ENCODE data around the gene ARHGEF1. TPM values are rescaled to one million over a fixed set of nuclear protein-coding genes. Genes with fewer than 3 reads are reported as not detected.

The ARHGEF1 gene
- polyA plus RNA-seq, 4 donors = 49.7 to 120 (median 86.7) TPM

GRCh38 chr19:41930322-41930722 is 47.3 kb downstream of the ARHGEF1 start:
- DNase-seq (no peak), FAIRE-seq (no peak)
- Histone ChIP-seq H3K4me1 (ENCODE audit: control insufficient read depth in 3 of 3, insufficient read depth in 2 of 3, low read depth in 1 of 3, low read length in 2 of 3) (peaks cover 0 to 7% (median 0%) of the 10 kb centered on the region in 3 donors), H3K36me3 (ENCODE audit: control insufficient read depth in 3 of 3, insufficient read depth in 2 of 3, low read depth in 1 of 3, low read length in 3 of 3) (no peaks in the 10 kb centered on the region), H3K9me3 (ENCODE audit: control insufficient read depth in 2 of 2, insufficient read depth in 1 of 2, low read depth in 1 of 2, low read length in 1 of 2) (no peaks in the 10 kb centered on the region), H3K27ac (ENCODE audit: low read depth in 1 of 3, low read length in 2 of 3) (no peak overlapping the region), H3K4me3 (ENCODE audit: low read depth in 1 of 3, low read length in 3 of 3) (no peak overlapping the region), H3K27me3 (ENCODE audit: control insufficient read depth in 3 of 3, insufficient read depth in 3 of 3, low read length in 3 of 3) (peaks cover 0 to 94% (median 29%) of the 10 kb centered on the region in 3 donors)
- WGBS, 3 donors = 13 to 24% (median 18%) methylated on average over 7 of the region's 7 CpGs

GRCh38 chr19:41930926-41931592 is 48.1 kb downstream of the ARHGEF1 start:
- no peak for DNase-seq
- peaks cover 0 to 94% (median 24%) of the 10 kb centered on the region in 3 donors for H3K27me3 ChIP-seq (ENCODE audit: control insufficient read depth in 3 of 3, insufficient read depth in 3 of 3, low read length in 3 of 3)
- H3K36me3 ChIP-seq (ENCODE audit: control insufficient read depth in 3 of 3, insufficient read depth in 2 of 3, low read depth in 1 of 3, low read length in 3 of 3) = no peaks in the 10 kb centered on the region
- H3K4me1 ChIP-seq (ENCODE audit: control insufficient read depth in 3 of 3, insufficient read depth in 2 of 3, low read depth in 1 of 3, low read length in 2 of 3) = peaks cover 0 to 7% (median 0%) of the 10 kb centered on the region in 3 donors
- H3K9me3 ChIP-seq (ENCODE audit: control insufficient read depth in 2 of 2, insufficient read depth in 1 of 2, low read depth in 1 of 2, low read length in 1 of 2) = no peaks in the 10 kb centered on the region
- no peak overlapping the region for H3K27ac ChIP-seq (ENCODE audit: low read depth in 1 of 3, low read length in 2 of 3)
- H3K4me3 ChIP-seq (ENCODE audit: low read depth in 1 of 3, low read length in 3 of 3) = no peak overlapping the region
- 9 to 24% (median 12%) methylated on average over 17 of the region's 17 CpGs for WGBS, 3 donors
- no peak for FAIRE-seq

- no peak for FAIRE-seq
- H3K27me3 ChIP-seq (ENCODE audit: control insufficient read depth in 3 of 3, insufficient read depth in 3 of 3, low read length in 3 of 3) = peaks cover 0 to 94% (median 20%) of the 10 kb centered on the region in 3 donors
- WGBS, 3 donors = 35 to 58% (median 37%) methylated on average over 10 to 11 of the region's 11 CpGs
- H3K36me3 ChIP-seq (ENCODE audit: control insufficient read depth in 3 of 3, insufficient read depth in 2 of 3, low read depth in 1 of 3, low read length in 3 of 3) = no peaks in the 10 kb centered on the region
- H3K27ac ChIP-seq (ENCODE audit: low read depth in 1 of 3, low read length in 2 of 3) = no peak overlapping the region
- no peaks in the 10 kb centered on the region for H3K9me3 ChIP-seq (ENCODE audit: control insufficient read depth in 2 of 2, insufficient read depth in 1 of 2, low read depth in 1 of 2, low read length in 1 of 2)
- H3K4me1 ChIP-seq (ENCODE audit: control insufficient read depth in 3 of 3, insufficient read depth in 2 of 3, low read depth in 1 of 3, low read length in 2 of 3) = peaks cover 0 to 7% (median 0%) of the 10 kb centered on the region in 3 donors
- DNase-seq = no peak
- no peak overlapping the region for H3K4me3 ChIP-seq (ENCODE audit: low read depth in 1 of 3, low read length in 3 of 3)
These were observed 49.3 kb downstream of the ARHGEF1 start for GRCh38 chr19:41932259-41932719.

GRCh38 chr19:41932720-41933332 is 49.8 kb downstream of the ARHGEF1 start:
- FAIRE-seq (no peak), DNase-seq (no peak)
- H3K36me3 ChIP-seq (ENCODE audit: control insufficient read depth in 3 of 3, insufficient read depth in 2 of 3, low read depth in 1 of 3, low read length in 3 of 3) = no peaks in the 10 kb centered on the region
- H3K27me3 ChIP-seq (ENCODE audit: control insufficient read depth in 3 of 3, insufficient read depth in 3 of 3, low read length in 3 of 3) = peaks cover 0 to 94% (median 19%) of the 10 kb centered on the region in 3 donors
- 35 to 40% (median 37%) methylated on average over 29 of the region's 29 CpGs for WGBS, 3 donors
- H3K4me1 ChIP-seq (ENCODE audit: control insufficient read depth in 3 of 3, insufficient read depth in 2 of 3, low read depth in 1 of 3, low read length in 2 of 3) = peaks cover 0 to 7% (median 0%) of the 10 kb centered on the region in 3 donors
- H3K27ac ChIP-seq (ENCODE audit: low read depth in 1 of 3, low read length in 2 of 3) = no peak overlapping the region
- H3K9me3 ChIP-seq (ENCODE audit: control insufficient read depth in 2 of 2, insufficient read depth in 1 of 2, low read depth in 1 of 2, low read length in 1 of 2) = no peaks in the 10 kb centered on the region
- H3K4me3 ChIP-seq (ENCODE audit: low read depth in 1 of 3, low read length in 3 of 3) = no peak overlapping the region

- 70 to 71% (median 71%) methylated on average over 7 of the region's 7 CpGs for WGBS, 3 donors
- Histone ChIP-seq H3K27ac (ENCODE audit: low read depth in 1 of 3, low read length in 2 of 3) (no peak overlapping the region), H3K27me3 (ENCODE audit: control insufficient read depth in 3 of 3, insufficient read depth in 3 of 3, low read length in 3 of 3) (peaks cover 0 to 90% (median 19%) of the 10 kb centered on the region in 3 donors), H3K36me3 (ENCODE audit: control insufficient read depth in 3 of 3, insufficient read depth in 2 of 3, low read depth in 1 of 3, low read length in 3 of 3) (no peaks in the 10 kb centered on the region), H3K4me1 (ENCODE audit: control insufficient read depth in 3 of 3, insufficient read depth in 2 of 3, low read depth in 1 of 3, low read length in 2 of 3) (peaks cover 0 to 4% (median 0%) of the 10 kb centered on the region in 3 donors), H3K9me3 (ENCODE audit: control insufficient read depth in 2 of 2, insufficient read depth in 1 of 2, low read depth in 1 of 2, low read length in 1 of 2) (no peaks in the 10 kb centered on the region), H3K4me3 (ENCODE audit: low read depth in 1 of 3, low read length in 3 of 3) (no peak overlapping the region)
- FAIRE-seq = no peak
- no peak for DNase-seq
These were observed 50.9 kb downstream of the ARHGEF1 start for GRCh38 chr19:41933693-41934426.

GRCh38 chr19:41934849-41935374 is 51.9 kb downstream of the ARHGEF1 start:
- H3K27ac ChIP-seq (ENCODE audit: low read depth in 1 of 3, low read length in 2 of 3) = no peak overlapping the region
- FAIRE-seq = no peak
- 18 to 24% (median 20%) methylated on average over 7 of the region's 7 CpGs for WGBS, 3 donors
- peaks cover 0 to 3% (median 0%) of the 10 kb centered on the region in 3 donors for H3K4me1 ChIP-seq (ENCODE audit: control insufficient read depth in 3 of 3, insufficient read depth in 2 of 3, low read depth in 1 of 3, low read length in 2 of 3)
- no peak overlapping the region for H3K4me3 ChIP-seq (ENCODE audit: low read depth in 1 of 3, low read length in 3 of 3)
- peaks cover 0 to 84% (median 16%) of the 10 kb centered on the region in 3 donors for H3K27me3 ChIP-seq (ENCODE audit: control insufficient read depth in 3 of 3, insufficient read depth in 3 of 3, low read length in 3 of 3)
- H3K9me3 ChIP-seq (ENCODE audit: control insufficient read depth in 2 of 2, insufficient read depth in 1 of 2, low read depth in 1 of 2, low read length in 1 of 2) = no peaks in the 10 kb centered on the region
- no peaks in the 10 kb centered on the region for H3K36me3 ChIP-seq (ENCODE audit: control insufficient read depth in 3 of 3, insufficient read depth in 2 of 3, low read depth in 1 of 3, low read length in 3 of 3)
- DNase-seq = peak; percentile 69 to 71

- Histone ChIP-seq H3K27ac (ENCODE audit: low read depth in 1 of 3, low read length in 2 of 3) (no peak overlapping the region), H3K4me1 (ENCODE audit: control insufficient read depth in 3 of 3, insufficient read depth in 2 of 3, low read depth in 1 of 3, low read length in 2 of 3) (peaks cover 0 to 4% (median 0%) of the 10 kb centered on the region in 3 donors), H3K9me3 (ENCODE audit: control insufficient read depth in 2 of 2, insufficient read depth in 1 of 2, low read depth in 1 of 2, low read length in 1 of 2) (no peaks in the 10 kb centered on the region), H3K36me3 (ENCODE audit: control insufficient read depth in 3 of 3, insufficient read depth in 2 of 3, low read depth in 1 of 3, low read length in 3 of 3) (no peaks in the 10 kb centered on the region), H3K27me3 (ENCODE audit: control insufficient read depth in 3 of 3, insufficient read depth in 3 of 3, low read length in 3 of 3) (peaks cover 0 to 80% (median 12%) of the 10 kb centered on the region in 3 donors), H3K4me3 (ENCODE audit: low read depth in 1 of 3, low read length in 3 of 3) (no peak overlapping the region)
- 14 to 25% (median 23%) methylated on average over 25 to 26 of the region's 26 CpGs for WGBS, 3 donors
- FAIRE-seq (no peak), DNase-seq (no peak)
These were observed 52.9 kb downstream of the ARHGEF1 start for GRCh38 chr19:41935760-41936415.

GRCh38 chr19:41936416-41936850 is 53.4 kb downstream of the ARHGEF1 start:
- Histone ChIP-seq H3K9me3 (ENCODE audit: control insufficient read depth in 2 of 2, insufficient read depth in 1 of 2, low read depth in 1 of 2, low read length in 1 of 2) (no peaks in the 10 kb centered on the region), H3K27me3 (ENCODE audit: control insufficient read depth in 3 of 3, insufficient read depth in 3 of 3, low read length in 3 of 3) (peaks cover 0 to 80% (median 8%) of the 10 kb centered on the region in 3 donors), H3K36me3 (ENCODE audit: control insufficient read depth in 3 of 3, insufficient read depth in 2 of 3, low read depth in 1 of 3, low read length in 3 of 3) (no peaks in the 10 kb centered on the region), H3K4me3 (ENCODE audit: low read depth in 1 of 3, low read length in 3 of 3) (no peak overlapping the region), H3K27ac (ENCODE audit: low read depth in 1 of 3, low read length in 2 of 3) (no peak overlapping the region), H3K4me1 (ENCODE audit: control insufficient read depth in 3 of 3, insufficient read depth in 2 of 3, low read depth in 1 of 3, low read length in 2 of 3) (peaks cover 0 to 4% (median 0%) of the 10 kb centered on the region in 3 donors)
- FAIRE-seq (no peak), DNase-seq (no peak)
- 51 to 68% (median 64%) methylated on average over 8 of the region's 8 CpGs for WGBS, 3 donors
